GM10266 (cell line): ENCODE measurements around the gene TOMM40.
"Not testable (repeated sequence)": the region's sequence is repeated elsewhere in the genome, so short reads cannot be mapped to it uniquely, and the experiment has no call there.

Source experiments
- DNase-seq: peaks from one replicate; pipeline ENCODE4 v3.0.0; 2012; ENCODE audit errors: extremely low spot score
- TF ChIP-seq, protein P1 (sequence below): IDR thresholded peaks from 2 replicates; pipeline ENCODE4 v1.5.1; 2012; ENCODE audit warnings: mild to moderate bottlenecking, low read depth; ENCODE audit not compliant: control insufficient read depth, insufficient read depth; ENCODE audit errors: missing control alignments

The TOMM40 gene

DNA sequence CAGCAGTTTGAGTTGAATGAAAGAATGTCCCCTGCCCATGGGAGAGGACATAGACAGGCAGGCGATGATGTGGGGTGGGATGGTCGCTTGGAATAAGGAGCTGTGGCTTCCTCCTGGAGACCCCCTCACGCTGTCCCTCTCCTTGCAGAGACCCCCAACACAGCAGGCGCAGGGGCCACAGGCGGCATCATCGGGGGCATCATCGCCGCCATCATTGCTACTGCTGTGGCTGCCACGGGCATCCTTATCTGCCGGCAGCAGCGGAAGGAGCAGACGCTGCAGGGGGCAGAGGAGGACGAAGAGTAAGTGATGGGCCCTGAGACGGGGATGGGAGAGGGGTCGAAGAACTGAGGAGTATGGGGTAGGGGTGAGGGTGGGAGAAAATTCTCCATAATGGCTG lies 9.0 kb upstream of the TOMM40 start:
- no peak for DNase-seq
- TF ChIP-seq, protein P1, sequence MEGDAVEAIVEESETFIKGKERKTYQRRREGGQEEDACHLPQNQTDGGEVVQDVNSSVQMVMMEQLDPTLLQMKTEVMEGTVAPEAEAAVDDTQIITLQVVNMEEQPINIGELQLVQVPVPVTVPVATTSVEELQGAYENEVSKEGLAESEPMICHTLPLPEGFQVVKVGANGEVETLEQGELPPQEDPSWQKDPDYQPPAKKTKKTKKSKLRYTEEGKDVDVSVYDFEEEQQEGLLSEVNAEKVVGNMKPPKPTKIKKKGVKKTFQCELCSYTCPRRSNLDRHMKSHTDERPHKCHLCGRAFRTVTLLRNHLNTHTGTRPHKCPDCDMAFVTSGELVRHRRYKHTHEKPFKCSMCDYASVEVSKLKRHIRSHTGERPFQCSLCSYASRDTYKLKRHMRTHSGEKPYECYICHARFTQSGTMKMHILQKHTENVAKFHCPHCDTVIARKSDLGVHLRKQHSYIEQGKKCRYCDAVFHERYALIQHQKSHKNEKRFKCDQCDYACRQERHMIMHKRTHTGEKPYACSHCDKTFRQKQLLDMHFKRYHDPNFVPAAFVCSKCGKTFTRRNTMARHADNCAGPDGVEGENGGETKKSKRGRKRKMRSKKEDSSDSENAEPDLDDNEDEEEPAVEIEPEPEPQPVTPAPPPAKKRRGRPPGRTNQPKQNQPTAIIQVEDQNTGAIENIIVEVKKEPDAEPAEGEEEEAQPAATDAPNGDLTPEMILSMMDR: no peak

DNA sequence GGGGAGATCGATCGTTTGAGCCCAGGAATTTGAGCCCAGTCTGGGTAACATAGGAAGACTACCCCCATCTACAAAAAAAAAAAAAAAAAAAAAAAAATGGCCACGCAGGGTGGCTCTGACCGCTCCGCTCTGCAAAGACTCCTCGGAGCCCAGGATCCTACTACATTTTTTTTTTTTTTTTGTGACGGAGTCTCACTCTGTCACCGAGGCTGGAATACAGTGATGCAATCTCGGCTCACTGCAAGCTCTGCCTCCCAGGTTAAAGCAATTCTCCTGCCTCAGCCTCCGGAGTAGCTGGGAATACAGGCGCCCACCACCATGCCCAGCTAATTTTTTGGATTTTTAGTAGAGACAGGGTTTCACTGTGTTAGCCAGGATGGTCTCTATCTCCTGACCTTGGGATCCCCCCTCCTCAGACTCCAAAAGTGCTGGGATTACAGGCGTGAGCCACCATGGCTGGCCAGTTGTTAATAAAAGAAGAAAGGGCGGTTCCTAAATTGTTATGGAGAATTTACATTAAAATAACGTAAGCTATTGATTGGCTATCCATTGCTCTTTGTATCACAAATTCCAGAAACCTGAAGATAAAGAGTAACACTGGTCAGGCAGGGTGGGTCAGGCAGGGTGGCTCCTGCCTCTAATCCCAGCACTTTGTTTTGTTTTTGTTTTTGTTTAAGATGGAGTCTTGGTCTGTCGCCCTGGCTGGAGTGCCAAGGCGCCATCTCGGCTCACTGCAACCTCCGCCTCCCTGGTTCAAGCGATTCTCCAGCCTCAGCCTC lies 8.2 kb upstream of the TOMM40 start:
- DNase-seq: not testable (repeated sequence)

DNA sequence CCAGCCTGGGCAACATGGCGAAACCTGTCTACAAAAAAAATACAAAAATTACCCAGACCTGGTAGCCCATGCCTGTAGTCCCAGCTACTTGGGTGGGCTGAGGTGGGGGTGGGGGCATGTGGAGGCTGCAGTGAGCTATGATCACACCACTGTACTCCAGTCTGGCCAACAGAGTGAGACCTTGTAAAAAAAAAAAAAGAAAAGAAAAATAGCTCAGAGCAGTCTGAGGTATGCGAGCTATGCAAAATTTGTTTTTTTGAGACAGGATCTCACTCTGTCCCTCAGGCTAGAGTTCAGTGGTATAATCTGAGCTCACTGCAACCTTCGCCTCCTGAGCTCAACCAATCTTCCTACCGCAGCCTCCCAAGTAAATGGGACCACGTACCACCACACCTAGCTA lies 7.1 kb upstream of the TOMM40 start:
- DNase-seq: no peak
- TF ChIP-seq, protein P1: no peak

DNA sequence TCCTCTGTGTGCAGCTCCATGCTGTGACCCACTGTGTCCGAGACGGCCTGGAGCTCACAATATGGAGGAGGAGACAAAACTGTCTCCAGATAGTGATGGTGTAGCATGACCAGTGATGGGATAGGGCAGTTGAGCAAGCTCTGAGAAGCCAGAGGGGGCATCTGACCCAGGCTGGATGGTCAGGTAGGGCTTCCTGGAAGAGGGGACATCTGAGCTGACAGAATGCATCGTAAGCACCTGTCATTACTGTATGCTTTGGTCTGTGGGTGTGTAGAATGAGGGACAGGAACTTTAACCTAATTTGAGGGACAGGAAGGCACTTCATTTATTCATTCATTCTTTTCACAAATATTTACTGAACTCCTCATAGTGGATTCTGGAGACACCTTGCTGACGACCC lies 6.5 kb upstream of the TOMM40 start:
- TF ChIP-seq, protein P1: no peak
- DNase-seq: no peak

DNA sequence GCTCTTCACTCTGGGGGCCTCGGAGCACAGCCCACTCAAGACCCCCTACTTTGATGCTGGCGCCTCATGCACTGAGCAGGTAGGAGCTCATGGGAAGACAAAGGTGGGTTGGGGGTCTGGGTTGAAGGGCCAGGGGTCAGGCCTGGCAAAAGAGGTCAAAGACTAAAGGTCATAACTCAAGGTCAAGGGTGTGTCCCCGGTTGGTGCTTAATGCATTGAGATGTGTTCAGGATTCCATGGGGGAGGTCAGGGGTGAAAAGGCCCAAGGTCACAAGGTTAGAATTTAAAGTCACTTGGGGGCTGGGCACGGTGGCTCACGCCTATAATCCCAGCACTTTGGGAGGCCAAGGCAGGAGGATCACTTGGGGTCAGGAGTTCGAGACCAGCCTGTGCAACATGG lies 4.9 kb upstream of the TOMM40 start:
- DNase-seq: no peak
- TF ChIP-seq, protein P1: no peak

DNA sequence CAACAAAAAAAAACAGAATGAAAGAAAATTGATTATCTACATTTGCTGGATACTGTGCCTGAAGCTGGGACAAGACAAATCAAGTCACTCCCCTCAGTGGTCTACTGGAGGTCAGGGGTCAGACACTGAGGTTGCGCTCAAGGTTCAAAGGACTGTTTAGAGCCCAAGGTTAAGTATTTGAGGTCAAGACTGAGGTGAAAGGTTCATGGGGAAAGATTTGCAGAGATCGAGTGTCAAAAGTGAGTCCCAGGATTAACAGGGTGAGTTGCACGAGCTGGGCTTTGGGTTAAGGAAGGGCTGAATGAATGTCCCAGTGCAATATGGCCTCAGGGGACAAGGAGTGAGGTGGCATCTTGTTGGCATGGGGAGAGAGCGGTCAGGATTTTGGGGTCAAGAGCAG lies 3.4 kb upstream of the TOMM40 start:
- DNase-seq: no peak
- TF ChIP-seq, protein P1: no peak

DNA sequence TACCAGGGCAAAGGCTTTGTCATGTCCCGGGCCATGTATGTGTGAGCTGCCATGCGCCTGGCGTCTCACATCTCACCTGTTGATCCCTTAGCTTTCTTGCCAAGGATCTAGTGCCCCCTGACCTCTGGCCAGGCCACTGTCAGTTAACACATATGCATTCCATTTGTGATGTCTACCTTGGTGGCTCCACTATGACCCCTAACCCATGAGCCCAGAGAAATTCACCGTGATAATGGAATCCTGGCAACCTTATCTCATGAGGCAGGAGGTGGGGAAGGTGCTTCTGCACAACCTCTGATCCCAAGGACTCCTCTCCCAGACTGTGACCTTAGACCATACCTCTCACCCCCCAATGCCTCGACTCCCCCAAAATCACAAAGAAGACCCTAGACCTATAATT lies 2.7 kb upstream of the TOMM40 start:
- not testable (repeated sequence) for DNase-seq

DNA sequence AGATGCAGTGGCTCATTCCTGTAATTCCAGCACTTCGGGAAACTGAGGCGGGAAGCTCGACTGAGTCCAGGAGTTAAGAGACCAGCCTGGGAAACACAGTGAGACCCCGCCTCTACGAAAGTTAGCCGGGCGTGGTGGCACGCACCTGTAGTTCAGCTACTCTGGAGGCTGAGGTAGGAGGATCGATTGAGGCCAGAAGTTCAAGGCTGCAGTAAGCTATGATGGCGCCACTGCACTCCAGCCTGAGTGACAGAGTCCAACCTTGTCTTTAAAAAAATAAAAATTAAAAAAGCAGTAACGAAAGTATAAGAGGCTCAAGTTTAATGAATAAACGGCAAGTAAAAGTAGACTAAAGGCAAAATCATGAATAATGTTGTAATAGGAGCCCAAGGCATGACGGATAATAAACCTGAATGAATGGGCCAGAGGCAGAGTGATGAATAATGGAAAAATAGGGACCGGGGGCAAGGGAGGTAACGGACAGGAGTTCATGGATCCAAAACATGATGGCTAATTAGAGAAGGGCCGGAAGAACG lies 1.2 kb upstream of the TOMM40 start:
- no peak for DNase-seq
- TF ChIP-seq, protein P1: no peak
